Measurements from ENCODE around the gene DOC2B.

Gene DOC2B

GRCh38 chr17:158379-158778 lies 23.1 kb downstream of the DOC2B start:
- no peak for DNase-seq (ENCODE audit: low spot score)
- no peaks in the 10 kb centered on the region for H3K27me3 ChIP-seq (ENCODE audit: insufficient read depth, poor library complexity, severe bottlenecking)
- no peak overlapping the region for H3K27ac ChIP-seq (ENCODE audit: poor library complexity, severe bottlenecking)
- H3K9me3 ChIP-seq (ENCODE audit: severe bottlenecking): no peaks in the 10 kb centered on the region
- H3K36me3 ChIP-seq (ENCODE audit: low read depth): no peaks in the 10 kb centered on the region
- H3K4me3 ChIP-seq (ENCODE audit: severe bottlenecking): no peak overlapping the region
- TF ChIP-seq CTCF (IDR thresholded peaks at IDR 0.05; ENCODE audit: poor library complexity, severe bottlenecking): no peak
- no peaks in the 10 kb centered on the region for H3K4me1 ChIP-seq (ENCODE audit: insufficient read depth, poor library complexity, severe bottlenecking)
- no peak for ATAC-seq (ENCODE audit: low read depth)

GRCh38 chr17:157901-158300 lies 23.5 kb downstream of the DOC2B start:
- no peak for ATAC-seq (ENCODE audit: low read depth)
- H3K27ac ChIP-seq (ENCODE audit: poor library complexity, severe bottlenecking): no peak overlapping the region
- H3K36me3 ChIP-seq (ENCODE audit: low read depth): no peaks in the 10 kb centered on the region
- H3K9me3 ChIP-seq (ENCODE audit: severe bottlenecking): no peaks in the 10 kb centered on the region
- TF ChIP-seq CTCF (IDR thresholded peaks at IDR 0.05; ENCODE audit: poor library complexity, severe bottlenecking): no peak
- no peak overlapping the region for H3K4me3 ChIP-seq (ENCODE audit: severe bottlenecking)
- no peaks in the 10 kb centered on the region for H3K4me1 ChIP-seq (ENCODE audit: insufficient read depth, poor library complexity, severe bottlenecking)
- no peaks in the 10 kb centered on the region for H3K27me3 ChIP-seq (ENCODE audit: insufficient read depth, poor library complexity, severe bottlenecking)
- no peak for DNase-seq (ENCODE audit: low spot score)

GRCh38 chr17:156946-157345 lies 24.5 kb downstream of the DOC2B start:
- H3K4me3 ChIP-seq (ENCODE audit: severe bottlenecking): no peak overlapping the region
- no peaks in the 10 kb centered on the region for H3K36me3 ChIP-seq (ENCODE audit: low read depth)
- ATAC-seq (ENCODE audit: low read depth) (no peak), DNase-seq (ENCODE audit: low spot score) (no peak)
- H3K4me1 ChIP-seq (ENCODE audit: insufficient read depth, poor library complexity, severe bottlenecking): no peaks in the 10 kb centered on the region
- no peaks in the 10 kb centered on the region for H3K9me3 ChIP-seq (ENCODE audit: severe bottlenecking)
- no peaks in the 10 kb centered on the region for H3K27me3 ChIP-seq (ENCODE audit: insufficient read depth, poor library complexity, severe bottlenecking)
- no peak for TF ChIP-seq CTCF (IDR thresholded peaks at IDR 0.05; ENCODE audit: poor library complexity, severe bottlenecking)
- no peak overlapping the region for H3K27ac ChIP-seq (ENCODE audit: poor library complexity, severe bottlenecking)

- TF ChIP-seq CTCF (IDR thresholded peaks at IDR 0.05; ENCODE audit: poor library complexity, severe bottlenecking): no peak
- H3K4me3 ChIP-seq (ENCODE audit: severe bottlenecking): no peak overlapping the region
- no peaks in the 10 kb centered on the region for H3K36me3 ChIP-seq (ENCODE audit: low read depth)
- no peak for ATAC-seq (ENCODE audit: low read depth)
- H3K27ac ChIP-seq (ENCODE audit: poor library complexity, severe bottlenecking): no peak overlapping the region
- no peaks in the 10 kb centered on the region for H3K9me3 ChIP-seq (ENCODE audit: severe bottlenecking)
- H3K27me3 ChIP-seq (ENCODE audit: insufficient read depth, poor library complexity, severe bottlenecking): no peaks in the 10 kb centered on the region
- H3K4me1 ChIP-seq (ENCODE audit: insufficient read depth, poor library complexity, severe bottlenecking): no peaks in the 10 kb centered on the region
- no peak for DNase-seq (ENCODE audit: low spot score)
Measured at GRCh38 chr17:156094-156621, 25.3 kb downstream of the DOC2B start.

GRCh38 chr17:155576-155975 lies 25.9 kb downstream of the DOC2B start:
- no peak overlapping the region for H3K27ac ChIP-seq (ENCODE audit: poor library complexity, severe bottlenecking)
- no peak overlapping the region for H3K4me3 ChIP-seq (ENCODE audit: severe bottlenecking)
- H3K36me3 ChIP-seq (ENCODE audit: low read depth): no peaks in the 10 kb centered on the region
- peak; percentile 19 for DNase-seq (ENCODE audit: low spot score)
- H3K9me3 ChIP-seq (ENCODE audit: severe bottlenecking): no peaks in the 10 kb centered on the region
- no peak for ATAC-seq (ENCODE audit: low read depth)
- no peaks in the 10 kb centered on the region for H3K4me1 ChIP-seq (ENCODE audit: insufficient read depth, poor library complexity, severe bottlenecking)
- no peaks in the 10 kb centered on the region for H3K27me3 ChIP-seq (ENCODE audit: insufficient read depth, poor library complexity, severe bottlenecking)
- no peak for TF ChIP-seq CTCF (IDR thresholded peaks at IDR 0.05; ENCODE audit: poor library complexity, severe bottlenecking)

Measured in RWPE2 (cell line).